ENCODE measurements around the gene LURAP1L.
"Not testable (repeated sequence)": the region's sequence is repeated elsewhere in the genome, so short reads cannot be mapped to it uniquely, and the experiment has no call there.

Gene LURAP1L

DNA sequence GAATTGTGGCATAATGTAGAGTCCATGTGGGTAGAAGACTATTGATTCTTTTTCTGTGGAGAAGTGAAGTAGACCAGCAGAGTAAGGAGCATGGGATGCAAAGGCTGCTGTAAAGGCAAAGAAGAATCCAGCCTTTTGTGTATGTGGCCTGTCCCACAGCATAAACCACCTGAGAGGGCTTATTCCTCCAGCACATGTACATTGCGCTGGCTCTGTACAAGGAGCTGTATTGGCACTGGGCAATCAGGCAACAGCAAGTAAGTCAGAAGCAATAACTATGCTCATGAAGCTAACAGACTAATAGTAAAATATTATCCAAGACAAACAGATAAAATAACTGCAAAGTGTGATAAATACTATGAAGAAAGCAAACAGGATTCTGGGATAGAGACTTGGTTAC lies 86.2 kb downstream of the LURAP1L start:
- no peak for DNase-seq (ENCODE audit: low spot score)

DNA sequence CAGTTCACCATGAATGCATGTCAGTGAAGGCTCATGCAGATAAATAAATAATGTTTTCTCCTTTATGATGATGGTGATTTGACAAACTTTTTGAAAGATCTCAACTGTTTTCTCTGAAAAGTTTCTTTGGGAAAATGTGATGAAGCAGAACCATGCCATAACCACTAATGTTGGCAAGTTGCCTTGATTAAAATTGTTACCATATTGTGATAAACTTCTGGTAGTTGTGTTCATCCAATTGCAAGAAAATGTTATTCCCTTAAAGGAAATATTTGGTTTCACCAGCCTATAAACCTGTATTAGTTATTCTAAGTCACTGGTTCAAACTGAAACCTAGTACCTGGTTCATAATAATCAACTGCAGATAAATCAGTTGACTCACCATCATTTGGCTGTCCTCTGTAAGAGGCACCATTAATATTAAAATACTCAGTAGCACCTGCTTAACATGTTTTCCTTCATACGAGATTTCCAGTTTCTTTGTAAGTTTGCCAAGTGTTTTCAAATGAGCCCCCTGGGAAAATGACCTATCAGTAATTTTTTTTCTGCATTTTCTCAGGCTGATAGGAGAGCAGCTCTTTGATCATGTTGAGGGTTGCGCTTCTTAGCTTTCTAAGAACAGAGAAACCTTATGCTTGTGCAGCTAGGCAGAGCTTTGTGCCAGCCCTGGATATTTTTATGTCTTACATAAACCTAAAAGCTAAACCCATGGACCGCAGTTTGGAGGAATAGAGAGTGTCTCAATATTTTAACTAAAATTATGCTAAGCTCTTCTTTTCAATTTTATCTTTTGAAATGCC lies 88.0 kb downstream of the LURAP1L start:
- DNase-seq (ENCODE audit: low spot score): no peak

DNA sequence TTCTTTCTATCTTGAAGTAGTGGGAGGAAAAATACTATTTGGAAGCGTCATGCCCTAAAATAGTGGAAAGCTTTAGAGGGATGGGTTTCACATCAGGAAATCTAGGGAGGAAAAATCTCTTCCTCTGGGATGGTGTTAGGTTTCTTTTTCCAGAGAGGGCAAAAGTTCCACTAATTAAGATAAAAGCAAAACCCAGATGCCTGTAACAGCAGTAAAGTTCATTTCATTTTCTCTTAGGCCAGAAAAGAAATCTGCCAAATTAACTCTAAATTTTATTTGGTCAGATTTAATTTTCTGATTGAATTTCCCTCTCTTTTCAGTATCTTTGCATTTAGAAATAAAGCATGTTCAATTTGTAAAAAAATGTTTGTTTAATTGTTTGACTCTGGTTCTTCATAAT lies 88.8 kb downstream of the LURAP1L start:
- no peak for DNase-seq (ENCODE audit: low spot score)

DNA sequence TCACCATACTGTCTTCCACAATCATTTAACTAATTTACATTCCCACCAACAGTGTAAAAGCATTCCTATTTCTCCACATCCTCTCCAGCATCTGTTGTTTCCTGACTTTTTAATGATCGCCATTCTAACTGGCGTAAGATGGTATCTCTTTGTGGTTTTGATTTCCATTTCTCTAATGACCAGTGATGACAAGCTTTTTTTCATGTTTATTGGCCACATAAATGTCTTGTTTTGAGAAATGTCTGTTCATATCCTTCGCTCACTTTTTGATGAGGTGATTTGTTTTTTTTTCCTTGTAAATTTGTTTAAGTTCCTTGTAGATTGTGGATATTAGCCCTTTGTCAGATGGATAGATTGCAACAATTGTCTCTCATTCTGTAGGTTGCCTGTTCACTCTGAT lies 90.6 kb downstream of the LURAP1L start:
- DNase-seq (ENCODE audit: low spot score): not testable (repeated sequence)
